ENCODE results near the gene TFAP2C.

- TF ChIP-seq POLR2A (IDR thresholded peaks at IDR 0.05) (no peak), CTCF (IDR thresholded peaks at IDR 0.05) (no peak), POLR2AphosphoS5 (IDR thresholded peaks at IDR 0.05) (no peak)
These were observed 17.5 kb downstream of the TFAP2C start for GRCh38 chr20:56646599-56646998.

All from breast epithelium (tissue), 3 donors.